ENCODE data around the gene PARP3. TPM values are rescaled to one million over a fixed set of nuclear protein-coding genes. Genes with fewer than 3 reads are reported as not detected.

PARP3 gene
- total and polyA plus RNA-seq, 10 of the 15 experiments (the other 5 are each of a cell fraction or from before 2014, with no cell fraction given): 2.1 to 31.2 (median 19.5) TPM

DNA sequence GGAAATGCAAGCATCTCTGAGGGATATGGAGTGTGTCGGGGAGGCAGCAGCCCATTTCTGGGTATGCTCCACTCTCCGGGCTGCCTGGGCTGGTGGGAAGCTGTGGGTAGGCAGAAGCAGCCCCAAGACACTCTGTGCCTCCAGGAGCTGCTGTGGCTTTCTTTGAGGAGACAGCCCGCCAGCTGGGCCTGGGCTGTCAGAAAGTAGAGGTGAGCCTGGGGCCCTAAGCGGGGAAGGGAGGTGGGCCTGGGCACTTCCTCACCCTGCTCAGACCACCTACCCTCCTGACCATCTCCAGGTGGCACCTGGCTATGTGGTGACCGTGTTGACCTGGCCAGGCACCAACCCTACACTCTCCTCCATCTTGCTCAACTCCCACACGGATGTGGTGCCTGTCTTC, 42.9 kb downstream of the PARP3 start (continued):
- TF ChIP-seq, protein P1, sequence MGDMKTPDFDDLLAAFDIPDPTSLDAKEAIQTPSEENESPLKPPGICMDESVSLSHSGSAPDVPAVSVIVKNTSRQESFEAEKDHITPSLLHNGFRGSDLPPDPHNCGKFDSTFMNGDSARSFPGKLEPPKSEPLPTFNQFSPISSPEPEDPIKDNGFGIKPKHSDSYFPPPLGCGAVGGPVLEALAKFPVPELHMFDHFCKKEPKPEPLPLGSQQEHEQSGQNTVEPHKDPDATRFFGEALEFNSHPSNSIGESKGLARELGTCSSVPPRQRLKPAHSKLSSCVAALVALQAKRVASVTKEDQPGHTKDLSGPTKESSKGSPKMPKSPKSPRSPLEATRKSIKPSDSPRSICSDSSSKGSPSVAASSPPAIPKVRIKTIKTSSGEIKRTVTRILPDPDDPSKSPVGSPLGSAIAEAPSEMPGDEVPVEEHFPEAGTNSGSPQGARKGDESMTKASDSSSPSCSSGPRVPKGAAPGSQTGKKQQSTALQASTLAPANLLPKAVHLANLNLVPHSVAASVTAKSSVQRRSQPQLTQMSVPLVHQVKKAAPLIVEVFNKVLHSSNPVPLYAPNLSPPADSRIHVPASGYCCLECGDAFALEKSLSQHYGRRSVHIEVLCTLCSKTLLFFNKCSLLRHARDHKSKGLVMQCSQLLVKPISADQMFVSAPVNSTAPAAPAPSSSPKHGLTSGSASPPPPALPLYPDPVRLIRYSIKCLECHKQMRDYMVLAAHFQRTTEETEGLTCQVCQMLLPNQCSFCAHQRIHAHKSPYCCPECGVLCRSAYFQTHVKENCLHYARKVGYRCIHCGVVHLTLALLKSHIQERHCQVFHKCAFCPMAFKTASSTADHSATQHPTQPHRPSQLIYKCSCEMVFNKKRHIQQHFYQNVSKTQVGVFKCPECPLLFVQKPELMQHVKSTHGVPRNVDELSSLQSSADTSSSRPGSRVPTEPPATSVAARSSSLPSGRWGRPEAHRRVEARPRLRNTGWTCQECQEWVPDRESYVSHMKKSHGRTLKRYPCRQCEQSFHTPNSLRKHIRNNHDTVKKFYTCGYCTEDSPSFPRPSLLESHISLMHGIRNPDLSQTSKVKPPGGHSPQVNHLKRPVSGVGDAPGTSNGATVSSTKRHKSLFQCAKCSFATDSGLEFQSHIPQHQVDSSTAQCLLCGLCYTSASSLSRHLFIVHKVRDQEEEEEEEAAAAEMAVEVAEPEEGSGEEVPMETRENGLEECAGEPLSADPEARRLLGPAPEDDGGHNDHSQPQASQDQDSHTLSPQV (IDR thresholded peaks at IDR 0.05): no peak
- TF ChIP-seq POU2F2 (IDR thresholded peaks at IDR 0.05; ENCODE audit: borderline replicate concordance, low read depth, low read length): no peak
- TF ChIP-seq, protein P2, sequence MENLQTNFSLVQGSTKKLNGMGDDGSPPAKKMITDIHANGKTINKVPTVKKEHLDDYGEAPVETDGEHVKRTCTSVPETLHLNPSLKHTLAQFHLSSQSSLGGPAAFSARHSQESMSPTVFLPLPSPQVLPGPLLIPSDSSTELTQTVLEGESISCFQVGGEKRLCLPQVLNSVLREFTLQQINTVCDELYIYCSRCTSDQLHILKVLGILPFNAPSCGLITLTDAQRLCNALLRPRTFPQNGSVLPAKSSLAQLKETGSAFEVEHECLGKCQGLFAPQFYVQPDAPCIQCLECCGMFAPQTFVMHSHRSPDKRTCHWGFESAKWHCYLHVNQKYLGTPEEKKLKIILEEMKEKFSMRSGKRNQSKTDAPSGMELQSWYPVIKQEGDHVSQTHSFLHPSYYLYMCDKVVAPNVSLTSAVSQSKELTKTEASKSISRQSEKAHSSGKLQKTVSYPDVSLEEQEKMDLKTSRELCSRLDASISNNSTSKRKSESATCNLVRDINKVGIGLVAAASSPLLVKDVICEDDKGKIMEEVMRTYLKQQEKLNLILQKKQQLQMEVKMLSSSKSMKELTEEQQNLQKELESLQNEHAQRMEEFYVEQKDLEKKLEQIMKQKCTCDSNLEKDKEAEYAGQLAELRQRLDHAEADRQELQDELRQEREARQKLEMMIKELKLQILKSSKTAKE (IDR thresholded peaks at IDR 0.05; ENCODE audit: low read depth, poor library complexity, severe bottlenecking): no peak

Measured in GM12878 (cell line).